HepG2 (cell line): Measurements from ENCODE around the gene FILIP1. TPM values are rescaled to one million over a fixed set of nuclear protein-coding genes. Genes with fewer than 3 reads are reported as not detected.

Source experiments
- ATAC-seq: fragments of 200-7000 bp; cut with Tn5 transposase; 3 replicates; pipeline ENCODE4 v1.9.1; 2020; ENCODE audit warnings: mild to moderate bottlenecking, moderate library complexity
- BruUV-seq: library from RNA; stranded (reverse); fragments of 400-500 nt; replicated peaks from 2 replicates; lab custom pipeline; 2021; lab: Mats Ljungman, UMichigan
- CTCF ChIA-PET: fragments of 300-600 bp; formaldehyde crosslinking; extraction: SDS; loops from one replicate; lab custom pipeline; 2021; ENCODE audit warnings: low total read pairs, inconsistent platforms, low intra/inter-chr PET ratio; lab: Yijun Ruan, JAX
- POLR2A ChIA-PET: fragments of 350-600 bp; sonication (Branson Sonifier 250); formaldehyde crosslinking; loops from one replicate; lab custom pipeline; 2020; ENCODE audit warnings: antibody characterized with exemption, inconsistent platforms; lab: Yijun Ruan, JAX
- DNase-seq: peaks from one replicate; pipeline ENCODE4 v3.0.0-alpha.2; 2015; ENCODE audit warnings: low spot score
- FAIRE-seq: peaks from 3 replicates; lab custom pipeline; 2011; peaks lifted over from hg19 to GRCh38; lab: Jason Lieb, UNC
- H2AFZ ChIP-seq: one replicate; pipeline ENCODE4 v1.6.1; 2011; ENCODE audit warnings: low read length, inconsistent platforms
- H3K27ac ChIP-seq: fragments of 300-600 bp; 3 replicates; pipeline ENCODE4 v1.8.0; 2011; ENCODE audit warnings: mixed run types, mild to moderate bottlenecking, mixed read lengths, low read length, inconsistent platforms; ENCODE audit not compliant: insufficient read depth; ENCODE audit errors: extremely low read length
- H3K27me3 ChIP-seq, 2 experiments: fragments of 200-600 bp in 1 of 2; 2 replicates in 1 of 2; 3 replicates in 1 of 2; pipeline versions ENCODE4 v1.6.0 to v1.8.0; 2011; ENCODE audit warnings: low read length in 2 of 2, mild to moderate bottlenecking in 2 of 2, moderate library complexity in 2 of 2, inconsistent platforms in 1 of 2; ENCODE audit not compliant: insufficient read depth in 2 of 2, control insufficient read depth in 1 of 2
- H3K36me3 ChIP-seq, 2 experiments: fragments of 200-600 bp in 1 of 2; replicated peaks in 1 of 2; 2 replicates in 1 of 2; 3 replicates in 1 of 2; pipeline versions ENCODE4 v1.5.1 to v1.8.0; 2011; ENCODE audit warnings: low read length in 2 of 2, inconsistent platforms in 1 of 2; ENCODE audit not compliant: insufficient read depth in 2 of 2, control insufficient read depth in 1 of 2
- H3K4me1 ChIP-seq: 2 replicates; pipeline ENCODE4 v1.5.1; 2012; ENCODE audit warnings: low read length, inconsistent platforms; ENCODE audit not compliant: insufficient read depth
- H3K4me2 ChIP-seq: 2 replicates; pipeline ENCODE4 v1.6.0; 2011; ENCODE audit warnings: low read depth, low read length, inconsistent platforms
- H3K4me3 ChIP-seq, 3 experiments: fragments of 200-600 bp in 1 of 3; sonication (generic), shearing (Covaris generic) in 1 of 3; replicated peaks in 1 of 3; 2 replicates each; pipeline ENCODE4 v1.5.1; 2011 to 2016; ENCODE audit warnings: low read length in 3 of 3, inconsistent platforms in 2 of 3, low read depth in 2 of 3, mild to moderate bottlenecking in 2 of 3, control low read depth in 1 of 3, mixed read lengths in 1 of 3; ENCODE audit not compliant: insufficient read depth in 1 of 3
- H3K79me2 ChIP-seq: one replicate; pipeline ENCODE4 v1.6.1; 2011; ENCODE audit warnings: low read length, inconsistent platforms; ENCODE audit not compliant: insufficient read depth
- H3K9ac ChIP-seq: 2 replicates; pipeline ENCODE4 v1.6.0; 2011; ENCODE audit warnings: mild to moderate bottlenecking, low read depth, low read length, inconsistent platforms; ENCODE audit not compliant: insufficient read depth
- H3K9me3 ChIP-seq: 2 replicates; pipeline ENCODE4 v1.5.1; 2012; ENCODE audit warnings: mild to moderate bottlenecking, low read length
- H4K20me1 ChIP-seq: 2 replicates; pipeline ENCODE4 v1.6.0; 2011; ENCODE audit warnings: inconsistent platforms, mild to moderate bottlenecking, low read length, moderate library complexity; ENCODE audit not compliant: insufficient read depth
- MYPOP ChIP-seq: sonication (generic); formaldehyde crosslinking; IDR thresholded peaks from 2 replicates; pipeline ENCODE4 v1.8.1; 2023; ENCODE audit warnings: mild to moderate bottlenecking, moderate library complexity, missing genetic modification reagents
- ZBTB43 ChIP-seq: sonication (generic); formaldehyde crosslinking; conservative IDR thresholded peaks from 2 replicates; pipeline ENCODE4 v1.4.0; 2020; ENCODE audit warnings: missing genetic modification reagents
- ZSCAN22 ChIP-seq: sonication (generic); formaldehyde crosslinking; IDR thresholded peaks from 2 replicates; pipeline ENCODE4 v1.4.0; 2020; ENCODE audit warnings: mild to moderate bottlenecking, missing genetic modification reagents
- WGBS: methylation state at CpG from one replicate; pipeline ENCODE4 v1.1.6; 2017; ENCODE audit warnings: low lambda C conversion rate; 5-methylcytosine and 5-hydroxymethylcytosine counted together
- in situ Hi-C: cut with HindIII; loops from 2 replicates; pipeline ENCODE4 v1.10.0; 2017; ENCODE audit warnings: low pct_unique_long_range_greater_than_20kb; ENCODE audit not compliant: extremely low pct_ligation_motif_present
- intact Hi-C: fragments of 100-400 bp; cut with micrococcal nuclease; formaldehyde crosslinking; loops from one replicate; pipeline ENCODE4 v1.10.0; 2022; ENCODE audit not compliant: unreplicated experiment
- polyA plus RNA-seq, 8 experiments: library from polyadenylated mRNA; depleted of rRNA in 3 of 8; stranded (reverse) in 7 of 8; unstranded in 1 of 8; fragments of >200 nt; fragmentation: Illumina TruSeq in 4 of 8; extraction: Trizol in 4 of 8; gene quantifications; 2 replicates each; pipeline versions ENCODE4 v1.2.1 to v1.2.3, GENCODE V29; 2011 to 2016; ENCODE audit warnings: low read depth in 4 of 8, missing spikeins in 1 of 8, mixed read lengths in 1 of 8; ENCODE audit not compliant: insufficient read depth in 1 of 8
- total RNA-seq, 5 experiments: library from RNA; depleted of rRNA; stranded (reverse); fragments of >200 nt; fragmentation: Illumina TruSeq; extraction: Trizol; gene quantifications; 2 replicates each; pipeline ENCODE4 v1.2.3, GENCODE V29; 2016; ENCODE audit warnings: low read depth in 1 of 5

Gene FILIP1
- total and polyA plus RNA-seq, 2 of the 13 experiments (the other 11 are each of a cell fraction or from before 2014, with no cell fraction given), result not detected

- no peak overlapping the region for H3K4me3 ChIP-seq
- no peak overlapping the region for H2AFZ ChIP-seq
- 0% methylated on average over 1 of the region's 1 CpG for WGBS
- H3K36me3 ChIP-seq, result no peaks in the 10 kb centered on the region
- in situ Hi-C loops, result no loop called here
- H3K27me3 ChIP-seq, result peaks cover 0 to 3% of the 10 kb centered on the region in 2 experiments; a peak in 1 of 5 replicates
- ChIA-PET POLR2A (no interaction called here), CTCF (no interaction called here)
- H3K9me3 ChIP-seq, result no peaks in the 10 kb centered on the region
- no peak for TF ChIP-seq ZSCAN22
- TF ChIP-seq, all 625 proteins: peak for 0
- no peak for DNase-seq
- Histone ChIP-seq H3K4me1 (no peaks in the 10 kb centered on the region), H3K79me2 (no peaks in the 10 kb centered on the region), H4K20me1 (no peaks in the 10 kb centered on the region), H3K27ac (no peak overlapping the region), H3K4me2 (no peak overlapping the region), H3K9ac (no peak overlapping the region)
- intact Hi-C loops, result no loop called here
- no peak for FAIRE-seq
- ATAC-seq, result no peak
- no TSS peak for BruUV-seq
These were observed 1.4 kb upstream of the FILIP1 start for GRCh38 chr6:75495011-75495410.

- no peaks in the 10 kb centered on the region for H3K9me3 ChIP-seq
- H4K20me1 ChIP-seq, result no peaks in the 10 kb centered on the region
- no peak overlapping the region for H3K4me3 ChIP-seq
- H3K27ac ChIP-seq, result no peak overlapping the region
- no peaks in the 10 kb centered on the region for H3K4me1 ChIP-seq
- H3K36me3 ChIP-seq, result no peaks in the 10 kb centered on the region
- in situ Hi-C loops (no loop called here), intact Hi-C loops (no loop called here)
- POLR2A ChIA-PET, result no interaction called here
- no peak for ATAC-seq
- CTCF ChIA-PET, result no interaction called here
- TF ChIP-seq ZBTB43 (CRISPR knock-in tag) (no peak), MYPOP (no peak)
- no peak for DNase-seq
- 5% methylated on average over 4 of the region's 4 CpGs for WGBS
- H3K9ac ChIP-seq, result no peak overlapping the region
- peaks cover 0 to 3% of the 10 kb centered on the region in 2 experiments; a peak in 1 of 5 replicates for H3K27me3 ChIP-seq
- no peak overlapping the region for H2AFZ ChIP-seq
- BruUV-seq, result no TSS peak
- FAIRE-seq, result no peak
- no peak overlapping the region for H3K4me2 ChIP-seq
- H3K79me2 ChIP-seq, result no peaks in the 10 kb centered on the region
These were observed 690 bp upstream of the FILIP1 start for GRCh38 chr6:75494290-75494689.
